ENCODE measurements around the gene HMGXB3. TPM values are rescaled to one million over a fixed set of nuclear protein-coding genes. Genes with fewer than 3 reads are reported as not detected.

Gene HMGXB3
- total and polyA plus RNA-seq, 11 donors = 10.7 to 25.9 (median 17.5) TPM

DNA sequence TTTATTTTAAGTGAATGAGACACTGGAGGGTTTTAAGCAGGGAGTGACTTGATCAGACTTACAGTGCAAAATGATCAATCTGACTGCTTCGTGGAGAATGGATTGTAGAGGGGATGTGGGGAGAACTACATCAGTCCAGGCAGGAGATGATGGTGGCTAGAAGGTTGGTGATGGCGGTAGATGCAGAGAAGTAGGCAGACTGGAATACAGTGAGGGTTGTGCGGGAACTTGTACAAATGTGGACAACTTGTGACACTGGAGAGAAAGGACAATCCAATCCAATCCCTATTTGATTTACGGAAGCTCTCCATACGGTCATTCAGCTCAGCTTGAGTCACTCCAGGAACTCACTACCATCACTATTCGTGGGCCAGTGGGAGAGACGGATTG, 678 bp upstream of the HMGXB3 start:
- no peak for ATAC-seq
- Histone ChIP-seq H3K27me3 (no peaks in the 10 kb centered on the region), H3K4me3 (peak overlapping the region; percentile 62 to 100 (median 92)), H3K36me3 (peaks cover 0 to 34% (median 17%) of the 10 kb centered on the region in 9 donors), H3K4me1 (peaks cover 0 to 42% (median 27%) of the 10 kb centered on the region in 12 donors), H3K9me3 (no peaks in the 10 kb centered on the region), H3K27ac (peak overlapping the region; percentile 72 to 98 (median 88))
- intact Hi-C loops (cut with DNase I) = loop anchor here in 2 of 10 donors (10.0 kb wide), 2 partner anchors 155 to 435 kb away; no protein-coding TSS in a partner anchor
- WGBS, 4 donors = 15 to 19% (median 17%) methylated on average over 7 of the region's 7 CpGs
- TF ChIP-seq, protein P1, sequence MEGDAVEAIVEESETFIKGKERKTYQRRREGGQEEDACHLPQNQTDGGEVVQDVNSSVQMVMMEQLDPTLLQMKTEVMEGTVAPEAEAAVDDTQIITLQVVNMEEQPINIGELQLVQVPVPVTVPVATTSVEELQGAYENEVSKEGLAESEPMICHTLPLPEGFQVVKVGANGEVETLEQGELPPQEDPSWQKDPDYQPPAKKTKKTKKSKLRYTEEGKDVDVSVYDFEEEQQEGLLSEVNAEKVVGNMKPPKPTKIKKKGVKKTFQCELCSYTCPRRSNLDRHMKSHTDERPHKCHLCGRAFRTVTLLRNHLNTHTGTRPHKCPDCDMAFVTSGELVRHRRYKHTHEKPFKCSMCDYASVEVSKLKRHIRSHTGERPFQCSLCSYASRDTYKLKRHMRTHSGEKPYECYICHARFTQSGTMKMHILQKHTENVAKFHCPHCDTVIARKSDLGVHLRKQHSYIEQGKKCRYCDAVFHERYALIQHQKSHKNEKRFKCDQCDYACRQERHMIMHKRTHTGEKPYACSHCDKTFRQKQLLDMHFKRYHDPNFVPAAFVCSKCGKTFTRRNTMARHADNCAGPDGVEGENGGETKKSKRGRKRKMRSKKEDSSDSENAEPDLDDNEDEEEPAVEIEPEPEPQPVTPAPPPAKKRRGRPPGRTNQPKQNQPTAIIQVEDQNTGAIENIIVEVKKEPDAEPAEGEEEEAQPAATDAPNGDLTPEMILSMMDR (IDR thresholded peaks at IDR 0.05) = no peak
- TF ChIP-seq POLR2A (IDR thresholded peaks at IDR 0.05) = no peak
- DNase-seq = no peak

DNA sequence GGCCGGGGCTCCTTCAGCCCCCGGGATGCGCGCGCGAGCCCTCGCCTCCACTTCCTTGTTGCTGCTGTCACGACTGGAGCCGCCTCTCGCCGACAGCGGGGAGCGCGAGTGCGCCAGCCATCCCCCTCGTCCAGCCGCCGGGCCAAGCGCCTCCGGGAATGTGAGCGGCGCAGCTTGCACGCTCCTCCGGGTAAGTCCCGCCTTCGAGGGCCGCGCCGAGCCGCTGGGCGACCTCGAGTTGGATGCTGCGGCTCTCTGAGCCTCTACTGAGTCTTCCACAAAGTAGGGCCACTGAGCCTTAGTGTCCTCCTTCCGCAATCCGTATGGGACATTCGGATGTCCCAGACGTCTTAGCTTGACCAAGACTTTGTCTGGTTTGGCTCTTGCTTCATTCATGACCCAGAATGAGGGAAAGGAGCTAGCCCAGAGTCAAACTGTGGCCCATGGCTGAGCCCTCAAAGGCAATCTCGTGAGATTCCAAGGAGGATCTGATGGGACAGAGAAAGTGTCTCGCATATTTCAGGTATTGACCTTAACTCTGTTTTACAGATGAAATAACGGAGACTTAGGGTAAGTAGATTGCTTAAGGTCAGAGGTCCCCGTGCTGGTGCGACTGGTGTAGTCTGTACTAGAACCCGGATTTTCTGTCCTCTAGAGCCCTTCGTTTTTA, 586 bp downstream of the HMGXB3 start:
- H3K27ac ChIP-seq = peak overlapping the region; percentile 72 to 98 (median 88)
- peaks cover 0 to 34% (median 16%) of the 10 kb centered on the region in 9 donors for H3K36me3 ChIP-seq
- peak in 3 of 4 donors; percentile 24 to 54 (median 48) for ATAC-seq
- intact Hi-C loops (cut with DNase I) = loop anchor here in 1 of 10 donors (10.0 kb wide), 1 partner anchor 434 kb away; no protein-coding TSS in a partner anchor
- no peaks in the 10 kb centered on the region for H3K9me3 ChIP-seq
- H3K27me3 ChIP-seq = no peaks in the 10 kb centered on the region
- peaks cover 0 to 41% (median 27%) of the 10 kb centered on the region in 12 donors for H3K4me1 ChIP-seq
- 1 to 3% (median 1%) methylated on average over 9 to 44 of the region's 44 CpGs for WGBS, 4 donors
- H3K4me3 ChIP-seq = peak overlapping the region; percentile 62 to 100 (median 92)
- DNase-seq = peak in 4 of 5 donors; percentile 38 to 79 (median 45)
- no peak for TF ChIP-seq POLR2A (IDR thresholded peaks at IDR 0.05)
- TF ChIP-seq, protein P1 (IDR thresholded peaks at IDR 0.05) = no peak

DNA sequence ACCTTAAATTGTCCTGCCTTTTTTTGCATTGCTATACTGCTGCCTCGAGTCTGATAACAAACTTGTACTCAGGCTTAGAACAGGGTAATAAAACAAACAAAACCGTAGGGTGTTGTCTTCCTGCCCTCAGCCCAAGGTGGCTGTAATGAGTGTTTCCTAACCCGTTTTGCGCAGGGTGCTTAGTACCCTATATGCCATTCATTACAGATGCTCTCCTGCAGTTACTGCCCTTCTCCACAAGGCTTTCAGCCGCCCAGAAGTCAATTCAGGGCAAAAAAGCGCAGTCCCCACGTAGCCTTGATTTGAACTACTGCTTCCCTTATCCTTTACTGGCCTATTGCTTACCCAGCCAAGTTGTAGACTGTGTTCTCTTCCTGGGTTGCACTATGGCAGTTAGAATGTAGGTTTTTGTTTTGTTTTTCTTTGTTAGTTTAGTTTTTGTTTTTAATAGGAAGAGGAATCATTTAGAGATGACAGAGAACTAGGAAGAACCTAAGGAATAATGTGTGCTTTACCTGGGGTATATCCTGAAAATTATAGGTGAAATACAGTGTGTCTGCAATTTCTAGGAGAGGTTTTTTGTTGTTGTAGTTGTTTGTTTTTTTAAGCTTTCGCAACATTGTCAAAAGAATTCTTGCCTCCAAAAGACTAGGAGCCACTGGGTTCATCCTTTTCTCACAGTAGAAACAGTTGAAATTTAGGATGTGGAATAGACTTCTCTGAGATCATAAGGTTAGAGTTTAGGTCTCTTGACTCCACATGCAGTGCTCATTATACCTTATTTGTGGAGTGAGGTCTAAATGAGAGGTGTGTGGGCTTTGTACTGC, 1.3 kb downstream of the HMGXB3 start:
- peak in 4 of 5 donors; percentile 36 to 51 (median 44) for DNase-seq
- ATAC-seq = peak; percentile 23 to 65 (median 54)
- Histone ChIP-seq H3K36me3 (peaks cover 0 to 42% (median 24%) of the 10 kb centered on the region in 9 donors), H3K27me3 (no peaks in the 10 kb centered on the region), H3K4me3 (peak overlapping the region; percentile 62 to 100 (median 92)), H3K27ac (peak overlapping the region in 10 of 12 donors; percentile 79 to 98 (median 90)), H3K4me1 (peaks cover 0 to 41% (median 27%) of the 10 kb centered on the region in 12 donors), H3K9me3 (no peaks in the 10 kb centered on the region)
- WGBS, 4 donors = 11 to 14% (median 13%) methylated on average over 8 of the region's 8 CpGs
- intact Hi-C loops (cut with DNase I) = loop anchor here in 1 of 10 donors (10.0 kb wide), 1 partner anchor 433 kb away; no protein-coding TSS in a partner anchor
- TF ChIP-seq, protein P1 (IDR thresholded peaks at IDR 0.05) = peak; percentile 29 to 70 (median 58)
- no peak for TF ChIP-seq POLR2A (IDR thresholded peaks at IDR 0.05)

Measured in heart left ventricle (tissue), 16 donors.